Neural crest cell (in vitro differentiated cells): ENCODE data around the gene NR4A2. TPM values are rescaled to one million over a fixed set of nuclear protein-coding genes. Genes with fewer than 3 reads are reported as not detected.

ENCODE experiments used
- DNase-seq: peaks from one replicate; pipeline ENCODE4 v3.0.0; 2021; ENCODE audit warnings: low read depth, mixed read lengths, low spot score
- H3K27ac Mint-ChIP-seq: one replicate; pipeline ENCODE4 v1.8.0; 2021; ENCODE audit warnings: mild to moderate bottlenecking, mixed read lengths; ENCODE audit not compliant: unreplicated experiment
- H3K27me3 Mint-ChIP-seq: 2 replicates; pipeline ENCODE4 v1.8.0; 2021; ENCODE audit warnings: low read depth, mild to moderate bottlenecking, mixed read lengths
- H3K36me3 Mint-ChIP-seq: 2 replicates; pipeline ENCODE4 v1.8.0; 2021; ENCODE audit warnings: low read depth, mild to moderate bottlenecking, mixed read lengths
- H3K4me1 Mint-ChIP-seq: 2 replicates; pipeline ENCODE4 v1.8.0; 2021; ENCODE audit warnings: mixed read lengths
- H3K4me3 Mint-ChIP-seq: one replicate; pipeline ENCODE4 v1.8.0; 2021; ENCODE audit warnings: mild to moderate bottlenecking, mixed read lengths
- H3K9me3 Mint-ChIP-seq: 2 replicates; pipeline ENCODE4 v1.8.0; 2021; ENCODE audit warnings: mixed read lengths
- CTCF ChIP-seq: fragments of 200-600 bp; sonication (generic); conservative IDR thresholded peaks from 2 replicates; pipeline ENCODE4 v1.5.0; 2021; ENCODE audit warnings: antibody characterized with exemption, mild to moderate bottlenecking
- total RNA-seq: library from RNA; stranded (reverse); gene quantifications from 2 replicates; pipeline ENCODE4 v1.2.1, GENCODE V29; 2021

NR4A2 gene
- total RNA-seq, 1 donor from 2014 or later, result 7.9 TPM

DNA sequence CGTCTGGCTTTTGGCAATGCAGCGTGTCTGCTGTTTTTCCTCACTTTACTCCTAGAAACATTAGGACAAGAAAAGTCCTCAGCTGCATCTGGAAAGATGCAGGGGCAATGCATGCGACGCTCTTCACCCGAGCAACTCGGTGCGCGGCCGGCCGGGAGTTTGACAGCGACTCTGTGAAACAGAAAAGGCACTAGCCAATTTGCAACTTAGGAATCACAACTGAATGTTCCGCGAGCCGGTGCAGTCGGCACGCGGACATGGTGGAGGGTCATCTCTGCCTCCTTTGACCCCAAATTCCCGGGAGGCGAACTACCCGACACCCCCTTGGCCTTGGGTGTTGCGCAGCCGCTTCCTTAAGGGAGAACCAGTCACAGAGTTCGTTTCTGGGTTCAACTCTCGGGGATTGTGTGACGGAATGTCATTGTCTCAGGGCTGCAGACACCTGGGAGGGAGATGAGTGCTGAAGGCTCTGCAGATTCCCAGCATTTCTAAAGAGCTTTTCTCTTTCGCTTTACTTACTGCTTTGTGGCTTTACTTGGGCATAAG, 9.8 kb downstream of the NR4A2 start:
- DNase-seq, result no peak
- H3K27me3 Mint-ChIP-seq, result peaks cover 75% of the 10 kb centered on the region
- H3K36me3 Mint-ChIP-seq, result peaks cover 26% of the 10 kb centered on the region
- H3K4me1 Mint-ChIP-seq, result peaks cover 22% of the 10 kb centered on the region
- no peak overlapping the region for H3K27ac Mint-ChIP-seq
- peak overlapping the region; percentile 72 for H3K4me3 Mint-ChIP-seq
- TF ChIP-seq CTCF, result no peak
- H3K9me3 Mint-ChIP-seq, result peaks cover 2% of the 10 kb centered on the region

- peaks cover 24% of the 10 kb centered on the region for H3K36me3 Mint-ChIP-seq
- H3K27ac Mint-ChIP-seq, result no peak overlapping the region
- peaks cover 2% of the 10 kb centered on the region for H3K9me3 Mint-ChIP-seq
- H3K27me3 Mint-ChIP-seq, result peaks cover 79% of the 10 kb centered on the region
- no peak for TF ChIP-seq CTCF
- H3K4me3 Mint-ChIP-seq, result peak overlapping the region; percentile 63
- H3K4me1 Mint-ChIP-seq, result peaks cover 22% of the 10 kb centered on the region
- no peak for DNase-seq
Observed at GRCh38 chr2:156322051-156322685, 10.4 kb downstream of the NR4A2 start.

DNA sequence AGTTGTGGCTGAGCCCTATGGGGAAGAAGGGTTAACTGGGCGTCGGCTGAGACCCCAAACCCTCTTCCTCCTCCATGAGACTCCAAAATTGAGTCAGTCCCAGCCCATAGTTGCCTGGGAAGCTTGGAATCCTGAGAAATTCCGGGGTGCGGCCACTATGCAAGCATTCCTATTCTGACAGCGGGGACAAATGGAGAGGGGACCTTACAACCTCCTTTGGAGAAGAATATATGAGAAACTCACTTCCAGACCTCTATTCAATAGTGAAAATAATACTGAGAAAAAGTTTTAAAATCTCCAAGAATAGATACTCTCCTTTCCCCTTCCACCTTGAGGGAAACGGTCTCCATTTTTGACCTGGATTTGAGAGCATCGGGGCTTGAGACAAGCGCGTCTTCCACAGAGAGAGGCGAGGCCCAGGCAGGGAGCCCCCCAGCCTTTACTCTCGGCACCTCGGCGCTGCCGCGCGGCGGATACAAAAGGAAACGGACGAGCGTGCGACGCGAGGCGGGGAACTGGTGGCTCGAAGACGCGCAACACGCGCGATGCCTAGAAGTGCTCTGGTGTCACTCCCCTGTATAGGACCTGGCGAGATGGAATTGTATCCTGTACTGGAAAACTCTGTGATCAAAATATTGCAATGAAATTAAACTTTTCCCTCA, 11.1 kb downstream of the NR4A2 start:
- no peak for DNase-seq
- Mint-ChIP-seq H3K27me3 (peaks cover 75% of the 10 kb centered on the region), H3K36me3 (peaks cover 22% of the 10 kb centered on the region), H3K4me3 (peak overlapping the region; percentile 63), H3K4me1 (peaks cover 22% of the 10 kb centered on the region), H3K27ac (no peak overlapping the region), H3K9me3 (peaks cover 2% of the 10 kb centered on the region)
- TF ChIP-seq CTCF, result no peak

GRCh38 chr2:156320486-156321098, 11.9 kb downstream of the NR4A2 start:
- Mint-ChIP-seq H3K27me3 (peaks cover 69% of the 10 kb centered on the region), H3K9me3 (peaks cover 2% of the 10 kb centered on the region), H3K36me3 (peaks cover 18% of the 10 kb centered on the region), H3K4me3 (peak overlapping the region; percentile 63), H3K27ac (no peak overlapping the region), H3K4me1 (peaks cover 22% of the 10 kb centered on the region)
- DNase-seq, result peak; percentile 18
- TF ChIP-seq CTCF, result no peak

DNA sequence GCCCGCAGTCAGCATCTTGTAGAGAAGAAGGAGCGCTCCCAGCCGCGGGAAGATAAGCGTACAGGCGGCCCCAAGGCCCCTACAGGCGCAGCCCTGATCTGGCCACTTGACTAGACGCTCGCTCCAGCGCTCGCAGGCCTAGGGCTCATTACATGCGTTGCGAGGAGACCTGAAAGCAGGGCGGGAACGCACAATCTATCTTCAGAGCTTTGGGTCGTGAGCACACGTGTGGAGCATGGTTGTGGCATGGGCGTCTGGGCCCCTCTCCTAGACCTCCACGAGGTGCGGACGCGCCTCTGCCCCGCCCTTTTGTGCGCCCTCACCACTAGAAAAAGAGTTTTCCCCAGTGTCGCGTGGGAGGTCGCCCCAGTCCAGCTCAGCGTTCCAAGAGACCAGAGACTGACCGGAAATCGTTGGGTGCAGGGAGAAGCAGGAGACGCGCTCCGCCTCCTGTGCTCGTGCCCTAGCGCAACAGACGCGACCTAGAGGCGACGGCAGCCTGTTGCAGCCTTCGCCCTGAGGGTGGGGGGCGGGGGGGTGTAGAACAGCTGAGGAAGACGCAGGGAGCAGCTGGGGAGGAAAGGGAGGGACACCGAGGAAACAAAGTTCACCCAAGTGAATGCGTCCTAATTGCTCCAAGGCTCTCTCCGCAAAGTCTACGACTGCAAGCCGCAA, 12.6 kb downstream of the NR4A2 start:
- Mint-ChIP-seq H3K27me3 (peaks cover 63% of the 10 kb centered on the region), H3K4me3 (peak overlapping the region; percentile 63), H3K4me1 (peaks cover 22% of the 10 kb centered on the region), H3K9me3 (peaks cover 2% of the 10 kb centered on the region), H3K27ac (no peak overlapping the region), H3K36me3 (peaks cover 14% of the 10 kb centered on the region)
- DNase-seq, result no peak
- peak; percentile 32 for TF ChIP-seq CTCF
